BE2C (cell line): ENCODE results near the gene SMAP1.

Experiments
- DNase-seq: peaks from one replicate; pipeline ENCODE4 v3.0.0-alpha.2; 2020
- H3K27me3 ChIP-seq: fragments of 250-450 bp; sonication (Bioruptor Pico); 2 replicates; pipeline ENCODE4 v1.5.1; 2020; ENCODE audit warnings: mild to moderate bottlenecking
- H3K36me3 ChIP-seq: fragments of 250-450 bp; sonication (Bioruptor Pico); 2 replicates; pipeline ENCODE4 v1.5.1; 2020; ENCODE audit warnings: mild to moderate bottlenecking
- H3K4me1 ChIP-seq: fragments of 250-450 bp; sonication (Bioruptor Pico); 2 replicates; pipeline ENCODE4 v1.5.1; 2020
- H3K4me3 ChIP-seq: 2 replicates; pipeline ENCODE4 v1.5.1; 2011; ENCODE audit warnings: low read depth, low read length
- H3K9me3 ChIP-seq: fragments of 250-450 bp; sonication (Bioruptor Pico); 2 replicates; pipeline ENCODE4 v1.5.1; 2020
- CTCF ChIP-seq: IDR thresholded peaks from 2 replicates; pipeline ENCODE4 v1.5.1; 2012; ENCODE audit warnings: mild to moderate bottlenecking, low read depth, low read length

Gene SMAP1

DNA sequence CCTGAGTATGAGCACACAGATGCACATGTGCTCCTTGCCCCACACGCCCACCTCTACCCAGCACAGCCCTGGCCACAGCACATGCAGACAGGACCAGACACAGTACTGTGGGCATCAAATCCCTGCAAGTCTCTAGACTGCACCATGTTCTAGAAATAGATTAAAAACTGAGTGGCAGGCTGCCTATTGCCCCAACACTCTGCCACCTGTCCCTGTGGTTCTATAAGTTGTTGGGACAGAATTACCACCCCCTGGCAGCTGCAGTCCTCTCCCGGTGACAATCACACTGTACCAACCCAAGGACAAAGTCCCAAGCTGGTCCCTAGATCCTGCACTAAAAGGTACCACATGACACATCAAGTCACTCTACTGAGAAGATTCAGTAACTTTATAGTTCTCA lies 219.0 kb downstream of the SMAP1 start:
- no peaks in the 10 kb centered on the region for H3K4me1 ChIP-seq
- no peaks in the 10 kb centered on the region for H3K36me3 ChIP-seq
- H3K9me3 ChIP-seq = no peaks in the 10 kb centered on the region
- no peaks in the 10 kb centered on the region for H3K27me3 ChIP-seq
- H3K4me3 ChIP-seq = no peak overlapping the region
- no peak for TF ChIP-seq CTCF
- no peak for DNase-seq

DNA sequence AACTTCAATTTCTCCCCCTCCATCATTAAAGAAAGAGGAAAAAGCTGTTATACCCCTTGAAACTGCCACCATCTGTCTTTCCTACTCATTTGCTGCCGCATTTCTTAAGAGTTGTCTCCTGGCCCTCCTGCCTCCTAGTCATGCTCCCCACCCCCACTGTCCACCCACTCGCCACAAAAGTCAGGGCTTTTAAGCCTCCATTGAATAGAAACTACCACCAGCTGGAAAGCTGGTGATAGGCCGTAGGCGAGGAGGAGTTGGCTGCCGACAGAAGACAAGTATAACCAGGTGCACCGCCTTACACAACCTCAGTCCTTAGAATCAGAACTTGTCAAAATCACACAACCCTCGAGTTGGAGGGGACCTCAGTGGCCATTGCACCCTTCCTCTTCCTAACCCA lies 221.6 kb downstream of the SMAP1 start:
- Histone ChIP-seq H3K36me3 (no peaks in the 10 kb centered on the region), H3K9me3 (no peaks in the 10 kb centered on the region), H3K4me1 (no peaks in the 10 kb centered on the region), H3K4me3 (no peak overlapping the region), H3K27me3 (no peaks in the 10 kb centered on the region)
- DNase-seq = no peak
- TF ChIP-seq CTCF = no peak

DNA sequence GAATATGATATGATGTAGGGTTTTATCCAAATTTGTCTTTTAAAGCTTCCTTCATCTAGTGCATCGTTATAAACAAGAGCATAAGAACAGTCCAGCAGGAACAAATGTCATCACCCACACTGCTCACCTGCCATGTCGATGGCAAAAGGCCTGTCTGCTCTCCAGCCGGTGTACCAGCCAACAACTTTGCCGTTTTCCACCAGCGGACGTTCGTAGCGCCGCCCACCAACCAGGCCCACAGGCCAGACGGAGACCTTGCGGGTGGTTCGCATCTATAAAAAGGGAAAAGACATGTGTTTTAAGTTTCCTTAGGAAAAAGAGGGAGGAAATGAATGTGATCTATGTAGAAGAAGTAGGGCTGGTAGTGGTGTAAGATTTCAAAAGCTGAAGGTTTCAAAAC lies 226.3 kb downstream of the SMAP1 start:
- Histone ChIP-seq H3K4me3 (no peak overlapping the region), H3K27me3 (no peaks in the 10 kb centered on the region), H3K9me3 (no peaks in the 10 kb centered on the region), H3K4me1 (no peaks in the 10 kb centered on the region), H3K36me3 (no peaks in the 10 kb centered on the region)
- TF ChIP-seq CTCF = no peak
- no peak for DNase-seq

- no peaks in the 10 kb centered on the region for H3K36me3 ChIP-seq
- H3K9me3 ChIP-seq = no peaks in the 10 kb centered on the region
- H3K4me1 ChIP-seq = no peaks in the 10 kb centered on the region
- no peaks in the 10 kb centered on the region for H3K27me3 ChIP-seq
- no peak for TF ChIP-seq CTCF
- DNase-seq = no peak
- H3K4me3 ChIP-seq = no peak overlapping the region
Observed at GRCh38 chr6:70900047-70900446, 232.4 kb downstream of the SMAP1 start.

GRCh38 chr6:70901324-70901723 lies 233.6 kb downstream of the SMAP1 start:
- H3K4me1 ChIP-seq = no peaks in the 10 kb centered on the region
- H3K4me3 ChIP-seq = no peak overlapping the region
- TF ChIP-seq CTCF = peak; percentile 58
- H3K36me3 ChIP-seq = no peaks in the 10 kb centered on the region
- H3K9me3 ChIP-seq = no peaks in the 10 kb centered on the region
- DNase-seq = no peak
- H3K27me3 ChIP-seq = no peaks in the 10 kb centered on the region

GRCh38 chr6:70903665-70904452 lies 236.2 kb downstream of the SMAP1 start:
- Histone ChIP-seq H3K9me3 (no peaks in the 10 kb centered on the region), H3K4me1 (no peaks in the 10 kb centered on the region), H3K36me3 (no peaks in the 10 kb centered on the region), H3K27me3 (no peaks in the 10 kb centered on the region), H3K4me3 (no peak overlapping the region)
- no peak for TF ChIP-seq CTCF
- no peak for DNase-seq
